Activated CD8-positive, alpha-beta T cell treated with anti-CD3 and anti-CD28 coated beads for 36 hours (primary cell): ENCODE measurements around the gene COL24A1. TPM values are rescaled to one million over a fixed set of nuclear protein-coding genes. Genes with fewer than 3 reads are reported as not detected.

Experiments used
- ATAC-seq: fragments of 200-7000 bp; cut with Tn5 transposase; one replicate; pipeline ENCODE4 v1.10.0; 2021; ENCODE audit warnings: mild to moderate bottlenecking, moderate library complexity
- CTCF ChIA-PET: fragments of 350-600 bp; sonication (Branson Sonifier 250); formaldehyde crosslinking; loops from one replicate; lab custom pipeline; 2021; ENCODE audit warnings: antibody characterized with exemption; lab: Charles Lee
- POLR2A ChIA-PET: fragments of 350-600 bp; sonication (Branson Sonifier 250); formaldehyde crosslinking; loops from one replicate; lab custom pipeline; 2021; ENCODE audit warnings: antibody characterized with exemption; lab: Charles Lee
- DNase-seq: peaks from one replicate; pipeline ENCODE4 v3.0.0-alpha.2; 2020
- H3K27ac Mint-ChIP-seq: one replicate; pipeline ENCODE4 v1.8.0; 2021; ENCODE audit warnings: mild to moderate bottlenecking, mixed read lengths
- H3K27me3 Mint-ChIP-seq: one replicate; pipeline ENCODE4 v1.8.0; 2021; ENCODE audit warnings: mixed read lengths
- H3K36me3 Mint-ChIP-seq: one replicate; pipeline ENCODE4 v1.8.0; 2021; ENCODE audit warnings: low read depth, mixed read lengths
- H3K4me1 Mint-ChIP-seq: one replicate; pipeline ENCODE4 v1.8.0; 2021; ENCODE audit warnings: low read depth, mixed read lengths
- H3K4me3 Mint-ChIP-seq: one replicate; pipeline ENCODE4 v1.8.0; 2021; ENCODE audit warnings: mild to moderate bottlenecking, moderate library complexity, mixed read lengths
- H3K9me3 Mint-ChIP-seq: one replicate; pipeline ENCODE4 v1.8.0; 2021; ENCODE audit warnings: mixed read lengths
- intact Hi-C: fragments of 100-400 bp; cut with micrococcal nuclease; formaldehyde crosslinking; loops from one replicate; pipeline ENCODE4 v1.10.0; 2022
- total RNA-seq, 2 experiments: library from RNA; stranded (reverse); gene quantifications; one replicate each; pipeline ENCODE4 v1.2.3, GENCODE V29; 2021
- TF ChIP-seq, protein P1 (sequence below): fragments of 200-600 bp; IDR thresholded peaks from one replicate; pipeline ENCODE4 v1.8.0; 2022; ENCODE audit warnings: antibody characterized with exemption, mild to moderate bottlenecking

Gene COL24A1
- total RNA-seq, 2 experiments from 2014 or later: not detected

DNA sequence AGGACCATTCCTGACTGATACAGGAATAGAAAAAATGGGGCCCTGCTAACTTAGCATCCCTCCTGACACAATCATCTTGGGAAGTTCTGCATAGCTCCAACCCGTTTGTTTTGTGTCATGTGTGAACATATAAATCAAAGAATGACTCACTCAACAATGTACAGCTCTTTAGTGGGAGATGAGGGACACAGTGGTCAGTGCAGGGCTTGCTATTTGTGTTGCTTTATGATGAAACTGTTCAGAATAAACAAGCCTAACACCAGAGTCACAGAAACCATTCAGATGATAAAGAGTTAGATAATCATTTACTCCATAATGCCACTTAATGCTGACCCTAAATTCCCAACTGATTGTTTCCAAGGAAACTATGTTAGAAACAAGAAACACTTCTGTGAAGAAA, 294.1 kb downstream of the COL24A1 start:
- no peaks in the 10 kb centered on the region for H3K36me3 Mint-ChIP-seq
- DNase-seq (no peak), ATAC-seq (no peak)
- no peak overlapping the region for H3K4me3 Mint-ChIP-seq
- no peaks in the 10 kb centered on the region for H3K9me3 Mint-ChIP-seq
- no peaks in the 10 kb centered on the region for H3K4me1 Mint-ChIP-seq
- H3K27me3 Mint-ChIP-seq: peaks cover 3% of the 10 kb centered on the region
- ChIA-PET POLR2A (no interaction called here), CTCF (no interaction called here)
- intact Hi-C loops: no loop called here
- H3K27ac Mint-ChIP-seq: no peak overlapping the region
- TF ChIP-seq, protein P1, sequence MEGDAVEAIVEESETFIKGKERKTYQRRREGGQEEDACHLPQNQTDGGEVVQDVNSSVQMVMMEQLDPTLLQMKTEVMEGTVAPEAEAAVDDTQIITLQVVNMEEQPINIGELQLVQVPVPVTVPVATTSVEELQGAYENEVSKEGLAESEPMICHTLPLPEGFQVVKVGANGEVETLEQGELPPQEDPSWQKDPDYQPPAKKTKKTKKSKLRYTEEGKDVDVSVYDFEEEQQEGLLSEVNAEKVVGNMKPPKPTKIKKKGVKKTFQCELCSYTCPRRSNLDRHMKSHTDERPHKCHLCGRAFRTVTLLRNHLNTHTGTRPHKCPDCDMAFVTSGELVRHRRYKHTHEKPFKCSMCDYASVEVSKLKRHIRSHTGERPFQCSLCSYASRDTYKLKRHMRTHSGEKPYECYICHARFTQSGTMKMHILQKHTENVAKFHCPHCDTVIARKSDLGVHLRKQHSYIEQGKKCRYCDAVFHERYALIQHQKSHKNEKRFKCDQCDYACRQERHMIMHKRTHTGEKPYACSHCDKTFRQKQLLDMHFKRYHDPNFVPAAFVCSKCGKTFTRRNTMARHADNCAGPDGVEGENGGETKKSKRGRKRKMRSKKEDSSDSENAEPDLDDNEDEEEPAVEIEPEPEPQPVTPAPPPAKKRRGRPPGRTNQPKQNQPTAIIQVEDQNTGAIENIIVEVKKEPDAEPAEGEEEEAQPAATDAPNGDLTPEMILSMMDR: no peak

DNA sequence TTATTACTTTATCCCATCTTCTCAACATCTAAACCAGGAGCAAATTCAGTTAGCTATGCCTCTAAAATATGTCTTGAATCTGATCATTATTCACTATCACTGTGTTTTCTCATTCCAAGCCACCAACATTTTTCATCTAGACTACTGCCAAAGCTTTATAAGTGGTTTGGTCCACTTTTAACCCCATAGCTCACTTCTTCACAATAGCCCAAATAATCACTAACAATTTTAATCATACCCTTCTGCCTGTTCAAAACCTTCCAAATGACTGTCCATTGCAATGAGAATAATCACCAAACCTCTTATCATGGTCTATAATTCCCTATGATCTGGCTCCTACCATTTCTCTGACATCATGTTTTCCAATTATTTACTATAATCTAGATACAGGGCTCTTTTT, 298.6 kb downstream of the COL24A1 start:
- Mint-ChIP-seq H3K27ac (no peak overlapping the region), H3K4me3 (no peak overlapping the region), H3K9me3 (no peaks in the 10 kb centered on the region), H3K36me3 (no peaks in the 10 kb centered on the region), H3K4me1 (no peaks in the 10 kb centered on the region), H3K27me3 (peaks cover 5% of the 10 kb centered on the region)
- CTCF ChIA-PET: no interaction called here
- DNase-seq: no peak
- ATAC-seq: no peak
- intact Hi-C loops: no loop called here
- POLR2A ChIA-PET: no interaction called here
- TF ChIP-seq, protein P1: no peak

DNA sequence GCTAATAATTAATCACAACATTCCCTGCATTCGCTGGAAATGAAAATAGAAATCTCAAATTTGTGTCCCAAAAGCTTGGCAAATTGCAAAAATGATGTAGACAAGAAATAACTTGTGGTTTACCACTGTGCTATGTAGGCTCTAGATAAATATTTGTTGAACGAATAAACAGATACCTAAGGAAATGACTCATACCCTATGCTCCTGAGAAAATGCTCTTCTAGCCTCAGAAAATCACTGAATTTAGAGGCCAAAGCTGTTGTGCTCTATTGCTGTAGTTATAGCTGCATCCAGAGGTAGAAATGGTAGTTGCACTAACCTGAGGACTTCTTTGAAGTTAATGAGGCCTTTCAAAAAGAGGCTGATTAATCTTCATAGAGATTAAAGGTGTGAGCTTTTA, 306.3 kb downstream of the COL24A1 start:
- Mint-ChIP-seq H3K27me3 (no peaks in the 10 kb centered on the region), H3K9me3 (no peaks in the 10 kb centered on the region), H3K36me3 (no peaks in the 10 kb centered on the region), H3K4me3 (no peak overlapping the region), H3K27ac (no peak overlapping the region), H3K4me1 (no peaks in the 10 kb centered on the region)
- DNase-seq (no peak), ATAC-seq (no peak)
- TF ChIP-seq, protein P1: no peak
- POLR2A ChIA-PET: no interaction called here
- intact Hi-C loops: no loop called here
- CTCF ChIA-PET: no interaction called here

DNA sequence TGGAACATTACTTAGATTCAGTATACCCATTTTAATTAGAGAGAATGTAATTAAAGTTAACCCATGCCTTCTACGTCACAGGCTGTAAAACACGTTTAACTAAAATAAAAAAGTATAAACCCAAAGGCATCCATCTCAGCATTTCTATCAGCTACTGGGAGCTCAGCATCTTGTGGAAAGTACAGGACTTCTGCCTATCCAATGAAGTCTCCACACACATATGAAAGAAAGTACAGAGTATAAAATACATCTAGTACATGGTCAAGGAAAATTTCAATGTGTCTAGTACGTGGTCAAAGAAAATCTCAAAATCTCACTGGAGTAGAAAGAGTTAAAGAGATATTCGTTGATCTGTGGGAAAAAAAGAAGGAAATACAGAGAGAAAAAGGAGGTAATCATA, 306.9 kb downstream of the COL24A1 start:
- no peaks in the 10 kb centered on the region for H3K36me3 Mint-ChIP-seq
- H3K27ac Mint-ChIP-seq: no peak overlapping the region
- POLR2A ChIA-PET: no interaction called here
- CTCF ChIA-PET: no interaction called here
- ATAC-seq (no peak), DNase-seq (no peak)
- no peaks in the 10 kb centered on the region for H3K4me1 Mint-ChIP-seq
- no peak overlapping the region for H3K4me3 Mint-ChIP-seq
- no peaks in the 10 kb centered on the region for H3K9me3 Mint-ChIP-seq
- H3K27me3 Mint-ChIP-seq: no peaks in the 10 kb centered on the region
- intact Hi-C loops: no loop called here
- TF ChIP-seq, protein P1: no peak

DNA sequence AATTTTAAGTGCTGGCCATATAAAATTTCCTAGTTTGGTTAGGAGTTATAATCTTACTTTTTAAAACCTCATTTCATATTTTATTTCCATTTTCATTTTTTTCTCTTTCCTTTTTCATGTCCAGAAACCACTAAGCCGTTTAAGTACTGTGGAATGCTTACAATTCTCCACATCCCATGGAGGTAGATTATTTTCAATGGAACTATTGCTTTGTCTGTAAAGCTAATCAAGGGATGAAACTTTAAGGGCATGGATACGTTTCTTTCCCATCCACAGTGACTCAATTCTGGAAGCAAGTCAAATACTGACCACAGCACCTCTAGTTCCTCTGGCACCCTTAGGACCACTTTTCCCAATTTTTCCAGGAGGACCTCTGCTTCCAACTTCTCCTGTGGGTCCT, 309.2 kb downstream of the COL24A1 start:
- POLR2A ChIA-PET: no interaction called here
- DNase-seq (no peak), ATAC-seq (no peak)
- CTCF ChIA-PET: no interaction called here
- Mint-ChIP-seq H3K27me3 (no peaks in the 10 kb centered on the region), H3K27ac (no peak overlapping the region), H3K4me1 (no peaks in the 10 kb centered on the region), H3K36me3 (no peaks in the 10 kb centered on the region), H3K4me3 (no peak overlapping the region), H3K9me3 (no peaks in the 10 kb centered on the region)
- intact Hi-C loops: no loop called here
- TF ChIP-seq, protein P1: no peak
